RWPE1 (cell line): ENCODE data around the gene RBP5.
"Not testable (repeated sequence)": the region's sequence is repeated elsewhere in the genome, so short reads cannot be mapped to it uniquely, and the experiment has no call there.

Source experiments
- CTCF ChIA-PET: fragments of 350-600 bp; sonication (Branson Sonifier 250); formaldehyde crosslinking; extraction: SDS; loops from one replicate; lab custom pipeline; 2021; lab: Yijun Ruan, JAX
- POLR2A ChIA-PET: fragments of 400-600 bp; formaldehyde crosslinking; extraction: SDS; loops from one replicate; lab custom pipeline; 2020; ENCODE audit warnings: antibody characterized with exemption; ENCODE audit not compliant: low non-redundant PET; lab: Yijun Ruan, JAX
- DNase-seq: peaks from one replicate; pipeline ENCODE4 v3.0.0; 2012; ENCODE audit warnings: low spot score
- H3K27ac ChIP-seq: fragments of 450-650 bp; 2 replicates; pipeline ENCODE4 v1.5.1; 2017
- CTCF ChIP-seq: fragments of 450-650 bp; conservative IDR thresholded peaks from 2 replicates; pipeline ENCODE4 v1.5.1; 2017; ENCODE audit warnings: low read depth, mild to moderate bottlenecking

Gene RBP5

GRCh38 chr12:7108796-7109571 lies 19.7 kb downstream of the RBP5 start, which contains the start of gene C1RL:
Gene C1RL, minus strand, starts transcription at chr12:7109214. Its CDS starts 34 bp downstream, at chr12:7109180.
- CTCF ChIA-PET: interaction anchor here (0.6 to 1.1 kb wide), 19 partner anchors 11 to 1808 kb away, joined by 3 to 9 read pairs (median 4); partner anchors contain the start of genes C1S and RBP5
- peak within 1 kb of the TSS; percentile 92 for H3K27ac ChIP-seq
- POLR2A ChIA-PET: interaction anchor here (0.5 to 1.6 kb wide), 4 partner anchors 10 to 419 kb away, joined by 3 to 4 read pairs (median 4); partner anchors contain the start of gene C12orf57
- TF ChIP-seq CTCF: peak; percentile 82
- peak; percentile 73 for DNase-seq

- POLR2A ChIA-PET: interaction anchor here (0.6 to 1.6 kb wide), 6 partner anchors 9 to 164 kb away, joined by 3 to 4 read pairs (median 4); partner anchors contain the start of gene C12orf57
- no peak for TF ChIP-seq CTCF
- CTCF ChIA-PET: interaction anchor here (0.6 to 1.1 kb wide), 9 partner anchors 33 to 1809 kb away, joined by 3 to 8 read pairs (median 4); partner anchors contain the start of gene C1S
- DNase-seq: peak; percentile 76
- H3K27ac ChIP-seq: peak overlapping the region; percentile 92
Observed at GRCh38 chr12:7108003-7108795, 20.5 kb downstream of the RBP5 start.

DNA sequence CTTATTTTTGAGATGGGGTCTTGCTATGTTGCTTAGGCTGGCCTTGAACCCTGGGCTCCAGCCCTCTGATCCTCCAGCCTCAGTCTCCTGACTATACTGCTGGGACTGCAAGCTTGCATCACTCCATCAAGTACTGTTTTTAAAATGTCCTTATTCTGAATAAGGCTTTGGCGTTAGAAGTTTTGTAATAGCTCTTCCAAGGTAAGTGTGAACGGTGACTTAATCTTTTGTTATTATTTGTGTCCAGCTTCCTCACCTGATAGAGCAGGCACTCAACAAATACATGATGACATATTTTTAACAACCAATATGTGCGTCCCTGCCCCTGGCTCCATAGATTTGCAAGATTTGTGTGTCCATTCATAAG lies 21.1 kb downstream of the RBP5 start:
- ChIA-PET CTCF (interaction anchor here (0.6 kb wide), 2 partner anchors 34 to 39 kb away, joined by 4 to 7 read pairs; no protein-coding TSS in a partner anchor), POLR2A (interaction anchor here (0.6 to 1.6 kb wide), 3 partner anchors 28 to 161 kb away, joined by 4 read pairs; no protein-coding TSS in a partner anchor)
- DNase-seq: no peak
- H3K27ac ChIP-seq: peak overlapping the region; percentile 92
- no peak for TF ChIP-seq CTCF

DNA sequence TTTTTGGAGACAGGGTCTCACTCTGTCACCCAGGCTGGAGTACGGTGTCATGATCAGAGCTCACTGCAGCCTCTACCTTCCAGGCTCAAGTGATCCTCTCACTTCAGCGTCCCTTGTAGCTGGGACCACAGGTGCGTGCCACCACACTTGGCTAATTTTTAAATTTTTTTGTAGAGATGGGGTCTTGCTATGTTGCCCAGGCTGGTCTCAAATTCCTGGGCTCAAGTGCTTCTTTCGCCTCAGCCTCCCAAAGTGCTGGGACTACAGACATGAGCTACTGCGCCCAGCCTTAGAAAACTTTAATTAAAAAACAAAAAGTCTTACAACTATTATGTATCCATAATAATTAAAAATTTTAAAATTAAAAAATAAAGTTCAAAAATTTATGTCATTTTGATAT lies 21.5 kb downstream of the RBP5 start:
- ChIA-PET POLR2A (interaction anchor here (0.7 to 1.6 kb wide), 2 partner anchors 28 to 163 kb away, joined by 4 read pairs; partner anchors contain the start of gene C12orf57), CTCF (interaction anchor here (0.7 kb wide), 1 partner anchor 55 kb away, joined by 4 read pairs; no protein-coding TSS in a partner anchor)

DNA sequence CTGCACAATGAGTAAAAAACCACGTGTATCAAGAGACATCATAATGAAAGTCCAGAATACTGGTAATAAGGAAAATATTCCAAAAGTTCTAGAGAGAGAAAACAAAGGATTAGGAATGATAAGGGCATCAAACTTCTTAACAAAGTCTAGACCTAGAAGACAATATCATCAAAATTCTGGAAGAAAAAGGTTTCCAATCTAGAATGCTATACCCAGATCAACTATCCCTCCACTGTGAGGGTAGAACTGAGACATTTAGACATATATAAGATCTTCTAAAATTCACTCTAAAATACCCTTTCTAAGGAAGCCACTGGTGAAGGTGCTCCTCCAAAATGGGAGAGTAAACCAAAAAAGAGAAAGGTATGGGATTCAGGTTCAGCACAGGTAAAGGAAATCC lies 22.6 kb downstream of the RBP5 start:
- POLR2A ChIA-PET: no interaction called here
- TF ChIP-seq CTCF: no peak
- no peak for DNase-seq
- CTCF ChIA-PET: interaction anchor here (0.6 kb wide), 1 partner anchor 34 kb away, joined by 4 read pairs; no protein-coding TSS in a partner anchor
- H3K27ac ChIP-seq: no peak overlapping the region

More for the DNA sequence above, 21.5 kb downstream of the RBP5 start:
- DNase-seq: not testable (repeated sequence)
- H3K27ac ChIP-seq: peak overlapping the region; percentile 36; the same call in 1 of the 2 replicates

GRCh38 chr12:7103837-7104584 lies 24.7 kb downstream of the RBP5 start:
- no peak for DNase-seq
- no peak for TF ChIP-seq CTCF
- ChIA-PET CTCF (interaction anchor here (1.5 kb wide), 1 partner anchor 9 kb away, joined by 5 read pairs; no protein-coding TSS in a partner anchor), POLR2A (no interaction called here)
- H3K27ac ChIP-seq: no peak overlapping the region
